IPS-20b (cell line): ENCODE measurements around the gene BBX.
"Not testable (repeated sequence)": the region's sequence is repeated elsewhere in the genome, so short reads cannot be mapped to it uniquely, and the experiment has no call there.

Experiments
- H3K27ac ChIP-seq: one replicate; pipeline ENCODE4 v1.5.1; 2013; ENCODE audit warnings: low read length
- H3K27me3 ChIP-seq: 2 replicates; pipeline ENCODE4 v1.6.1; 2013; ENCODE audit warnings: mild to moderate bottlenecking, low read length, inconsistent platforms; ENCODE audit not compliant: insufficient read depth
- H3K36me3 ChIP-seq: 2 replicates; pipeline ENCODE4 v1.6.1; 2013; ENCODE audit warnings: low read depth, mild to moderate bottlenecking, inconsistent platforms, low read length, moderate library complexity; ENCODE audit not compliant: insufficient read depth
- H3K4me1 ChIP-seq: 2 replicates; pipeline ENCODE4 v1.6.1; 2013; ENCODE audit warnings: mild to moderate bottlenecking, control low read depth, inconsistent platforms, low read length, moderate library complexity; ENCODE audit not compliant: insufficient read depth
- H3K4me3 ChIP-seq: 2 replicates; pipeline ENCODE4 v1.5.1; 2013; ENCODE audit warnings: mild to moderate bottlenecking, low read length, inconsistent platforms
- H3K9ac ChIP-seq: 2 replicates; pipeline ENCODE4 v1.6.1; 2013; ENCODE audit warnings: low read depth, mild to moderate bottlenecking, inconsistent platforms, low read length, moderate library complexity
- H3K9me3 ChIP-seq: 2 replicates; pipeline ENCODE4 v1.6.1; 2013; ENCODE audit warnings: mild to moderate bottlenecking, low read depth, low read length, inconsistent platforms; ENCODE audit not compliant: insufficient read depth

BBX gene

GRCh38 chr3:107833722-107834416 is 311.1 kb downstream of the BBX start:
- no peaks in the 10 kb centered on the region for H3K9me3 ChIP-seq
- H3K9ac ChIP-seq, result no peak overlapping the region
- H3K27ac ChIP-seq, result no peak overlapping the region
- no peaks in the 10 kb centered on the region for H3K36me3 ChIP-seq
- no peaks in the 10 kb centered on the region for H3K4me1 ChIP-seq
- no peaks in the 10 kb centered on the region for H3K27me3 ChIP-seq
- no peak overlapping the region for H3K4me3 ChIP-seq

GRCh38 chr3:107835001-107835400 is 312.2 kb downstream of the BBX start:
- not testable (repeated sequence) for H3K9ac ChIP-seq, H3K27me3 ChIP-seq, H3K9me3 ChIP-seq, H3K4me1 ChIP-seq, H3K4me3 ChIP-seq, H3K27ac ChIP-seq, H3K36me3 ChIP-seq

GRCh38 chr3:107837895-107838612 is 315.3 kb downstream of the BBX start:
- no peaks in the 10 kb centered on the region for H3K27me3 ChIP-seq
- H3K4me3 ChIP-seq, result no peak overlapping the region
- no peak overlapping the region for H3K9ac ChIP-seq
- no peaks in the 10 kb centered on the region for H3K9me3 ChIP-seq
- no peak overlapping the region for H3K27ac ChIP-seq
- H3K36me3 ChIP-seq, result no peaks in the 10 kb centered on the region
- H3K4me1 ChIP-seq, result 0 out of 2 replicates have a peak, but pooled peaks cover 7% of the 10 kb centered on the region

GRCh38 chr3:107841831-107842230 is 319.1 kb downstream of the BBX start:
- Histone ChIP-seq H3K4me1 (0 out of 2 replicates have a peak, but pooled peaks cover 7% of the 10 kb centered on the region), H3K4me3 (no peak overlapping the region), H3K9ac (no peak overlapping the region), H3K9me3 (no peaks in the 10 kb centered on the region), H3K36me3 (no peaks in the 10 kb centered on the region), H3K27ac (no peak overlapping the region), H3K27me3 (no peaks in the 10 kb centered on the region)

GRCh38 chr3:107842940-107843339 is 320.2 kb downstream of the BBX start:
- 0 out of 2 replicates have a peak, but pooled peaks cover 7% of the 10 kb centered on the region for H3K4me1 ChIP-seq
- H3K9ac ChIP-seq, result no peak overlapping the region
- no peaks in the 10 kb centered on the region for H3K9me3 ChIP-seq
- H3K36me3 ChIP-seq, result no peaks in the 10 kb centered on the region
- no peaks in the 10 kb centered on the region for H3K27me3 ChIP-seq
- no peak overlapping the region for H3K27ac ChIP-seq
- H3K4me3 ChIP-seq, result no peak overlapping the region

- no peaks in the 10 kb centered on the region for H3K27me3 ChIP-seq
- H3K4me1 ChIP-seq, result 0 out of 2 replicates have a peak, but pooled peaks cover 7% of the 10 kb centered on the region
- no peak overlapping the region for H3K27ac ChIP-seq
- H3K9me3 ChIP-seq, result no peaks in the 10 kb centered on the region
- no peak overlapping the region for H3K4me3 ChIP-seq
- H3K36me3 ChIP-seq, result no peaks in the 10 kb centered on the region
- H3K9ac ChIP-seq, result no peak overlapping the region
Measured at GRCh38 chr3:107845380-107846278, 322.9 kb downstream of the BBX start.

GRCh38 chr3:107846279-107846852 is 323.6 kb downstream of the BBX start:
- H3K9ac ChIP-seq, result no peak overlapping the region

GRCh38 chr3:107847791-107848190 is 325.0 kb downstream of the BBX start:
- Histone ChIP-seq H3K27me3 (no peaks in the 10 kb centered on the region), H3K36me3 (no peaks in the 10 kb centered on the region), H3K9ac (no peak overlapping the region), H3K4me1 (no peaks in the 10 kb centered on the region), H3K27ac (no peak overlapping the region), H3K9me3 (no peaks in the 10 kb centered on the region), H3K4me3 (no peak overlapping the region)

More at GRCh38 chr3:107846279-107846852, 323.6 kb downstream of the BBX start:
- no peaks in the 10 kb centered on the region for H3K9me3 ChIP-seq
- no peak overlapping the region for H3K27ac ChIP-seq
- H3K27me3 ChIP-seq, result no peaks in the 10 kb centered on the region
- no peak overlapping the region for H3K4me3 ChIP-seq
- 0 out of 2 replicates have a peak, but pooled peaks cover 4% of the 10 kb centered on the region for H3K4me1 ChIP-seq
- no peaks in the 10 kb centered on the region for H3K36me3 ChIP-seq

- Histone ChIP-seq H3K4me3 (no peak overlapping the region), H3K9me3 (no peaks in the 10 kb centered on the region), H3K9ac (no peak overlapping the region), H3K4me1 (no peaks in the 10 kb centered on the region), H3K27ac (no peak overlapping the region), H3K36me3 (no peaks in the 10 kb centered on the region), H3K27me3 (no peaks in the 10 kb centered on the region)
Measured at GRCh38 chr3:107848351-107848915, 325.7 kb downstream of the BBX start.

GRCh38 chr3:107850681-107851080 is 327.9 kb downstream of the BBX start:
- H3K4me3 ChIP-seq, result no peak overlapping the region
- no peaks in the 10 kb centered on the region for H3K36me3 ChIP-seq
- H3K27ac ChIP-seq, result no peak overlapping the region
- no peaks in the 10 kb centered on the region for H3K4me1 ChIP-seq
- no peaks in the 10 kb centered on the region for H3K9me3 ChIP-seq
- H3K9ac ChIP-seq, result no peak overlapping the region
- H3K27me3 ChIP-seq, result no peaks in the 10 kb centered on the region

GRCh38 chr3:107853821-107854220 is 331.1 kb downstream of the BBX start:
- H3K27me3 ChIP-seq, result no peaks in the 10 kb centered on the region
- H3K4me3 ChIP-seq, result no peak overlapping the region
- H3K36me3 ChIP-seq, result no peaks in the 10 kb centered on the region
- H3K4me1 ChIP-seq, result no peaks in the 10 kb centered on the region
- H3K27ac ChIP-seq, result no peak overlapping the region
- no peak overlapping the region for H3K9ac ChIP-seq
- no peaks in the 10 kb centered on the region for H3K9me3 ChIP-seq
